Liver (tissue), 9 donors: ENCODE data around the gene FLII. TPM values are rescaled to one million over a fixed set of nuclear protein-coding genes. Genes with fewer than 3 reads are reported as not detected.

ENCODE experiments used
- DNase-seq: peaks from one replicate; pipeline ENCODE4 v3.0.0-alpha.2; 2017; ENCODE audit warnings: low spot score
- H3K27ac ChIP-seq, 2 donors: one replicate each; pipeline ENCODE4 v1.7.0; 2013; ENCODE audit warnings: inconsistent platforms in 2 of 2, low read length in 2 of 2, control low read depth in 1 of 2, low read depth in 1 of 2, mild to moderate bottlenecking in 1 of 2
- H3K27me3 ChIP-seq, 4 donors: one replicate each; pipeline versions ENCODE4 v1.6.1 to v1.7.0; 2013; ENCODE audit warnings: low read length in 3 of 4, inconsistent platforms in 1 of 4, mild to moderate bottlenecking in 1 of 4, moderate library complexity in 1 of 4; ENCODE audit not compliant: control insufficient read depth in 4 of 4, insufficient read depth in 4 of 4
- H3K36me3 ChIP-seq, 4 donors: one replicate each; pipeline versions ENCODE4 v1.6.1 to v1.7.0; 2013; ENCODE audit warnings: low read length in 3 of 4, mild to moderate bottlenecking in 3 of 4, low read depth in 1 of 4, moderate library complexity in 1 of 4; ENCODE audit not compliant: control insufficient read depth in 4 of 4, insufficient read depth in 3 of 4
- H3K4me1 ChIP-seq, 4 donors: one replicate each; pipeline versions ENCODE4 v1.6.1 to v1.7.0; 2013; ENCODE audit warnings: low read length in 3 of 4, mild to moderate bottlenecking in 3 of 4, moderate library complexity in 1 of 4; ENCODE audit not compliant: control insufficient read depth in 4 of 4, insufficient read depth in 4 of 4
- H3K4me3 ChIP-seq, 3 donors: one replicate each; pipeline versions ENCODE4 v1.6.1 to v1.7.0; 2013; ENCODE audit warnings: low read length in 3 of 3, control low read depth in 1 of 3, low read depth in 1 of 3, mild to moderate bottlenecking in 1 of 3
- H3K9ac ChIP-seq, 2 donors: one replicate each; pipeline ENCODE4 v1.7.0; 2013; ENCODE audit warnings: low read length in 2 of 2, mild to moderate bottlenecking in 2 of 2, moderate library complexity in 2 of 2, control low read depth in 1 of 2, low read depth in 1 of 2
- H3K9me3 ChIP-seq, 4 donors: one replicate each; pipeline versions ENCODE4 v1.6.1 to v1.7.0; 2013; ENCODE audit warnings: low read length in 3 of 4; ENCODE audit not compliant: control insufficient read depth in 4 of 4
- ATF3 ChIP-seq: IDR thresholded peaks from 2 replicates; pipeline ENCODE4 v1.6.1; 2016; ENCODE audit warnings: antibody characterized with exemption
- FOXA1 ChIP-seq: IDR thresholded peaks from 2 replicates; pipeline ENCODE4 v1.6.1; 2016; ENCODE audit warnings: antibody characterized with exemption
- FOXA2 ChIP-seq: IDR thresholded peaks from 2 replicates; pipeline ENCODE4 v1.6.1; 2016; ENCODE audit warnings: antibody characterized with exemption
- GABPA ChIP-seq, 2 donors: IDR thresholded peaks in 1 of 2; conservative IDR thresholded peaks in 1 of 2; 2 replicates each; pipeline ENCODE4 v1.6.1; 2016; ENCODE audit warnings: antibody characterized with exemption in 2 of 2, mild to moderate bottlenecking in 1 of 2, moderate library complexity in 1 of 2
- NR2F2 ChIP-seq: IDR thresholded peaks from 2 replicates; pipeline ENCODE4 v1.6.1; 2016; ENCODE audit warnings: antibody characterized with exemption
- RAD21 ChIP-seq, 2 donors: IDR thresholded peaks; 2 replicates each; pipeline ENCODE4 v1.6.1; 2016; ENCODE audit warnings: antibody characterized with exemption in 2 of 2, mild to moderate bottlenecking in 2 of 2
- REST ChIP-seq: IDR thresholded peaks from 2 replicates; pipeline ENCODE4 v1.6.1; 2016; ENCODE audit warnings: antibody characterized with exemption, mild to moderate bottlenecking
- RXRA ChIP-seq, 2 donors: IDR thresholded peaks; 2 replicates each; pipeline ENCODE4 v1.6.1; 2017 to 2018; ENCODE audit warnings: antibody characterized with exemption in 2 of 2, mild to moderate bottlenecking in 1 of 2
- SP1 ChIP-seq: IDR thresholded peaks from 2 replicates; pipeline ENCODE4 v1.6.1; 2018; ENCODE audit warnings: antibody characterized with exemption, mild to moderate bottlenecking
- YY1 ChIP-seq: IDR thresholded peaks from 2 replicates; pipeline ENCODE4 v1.6.1; 2016; ENCODE audit warnings: antibody characterized with exemption, mild to moderate bottlenecking
- WGBS: extraction: QIAGEN DNeasy Blood & Tissue Kit; methylation state at CpG from one replicate; pipeline ENCODE4 v1.1.7; 2013; 5-methylcytosine and 5-hydroxymethylcytosine counted together
- polyA plus RNA-seq, 2 donors: library from polyadenylated mRNA; stranded (reverse) in 1 of 2; unstranded in 1 of 2; fragments of 200-250 nt in 1 of 2; fragments of >200 nt in 1 of 2; fragmentation: Nextera tagmentation in 1 of 2; extraction: Ambion mirVana in 1 of 2; gene quantifications; one replicate each; pipeline versions ENCODE4 v1.2.1 to v1.2.3, GENCODE V29; 2013 to 2015
- total RNA-seq, 2 donors: library from RNA; depleted of rRNA; stranded (reverse); fragments of >200 nt; gene quantifications; one replicate each; pipeline ENCODE4 v1.2.3, GENCODE V29; 2014
- donor health status: healthy.
- donor health status: healthy.
- donor health status: healthy.
- donor health status: healthy.
- donor health status: healthy.

FLII gene
- total and polyA plus RNA-seq, 4 donors: 49.3 to 90.9 (median 76.3) TPM

GRCh38 chr17:18247613-18248001 is 10.9 kb downstream of the FLII start:
- H3K27me3 ChIP-seq: no peaks in the 10 kb centered on the region
- no peak overlapping the region for H3K27ac ChIP-seq
- no peaks in the 10 kb centered on the region for H3K9me3 ChIP-seq
- no peak for TF ChIP-seq REST
- no peak for TF ChIP-seq FOXA1
- TF ChIP-seq SP1: no peak
- TF ChIP-seq ATF3: no peak
- peaks cover 0 to 4% (median 1%) of the 10 kb centered on the region in 4 donors for H3K4me1 ChIP-seq
- WGBS: 92% methylated on average over 30 of the region's 30 CpGs
- peaks cover 28 to 60% (median 39%) of the 10 kb centered on the region in 4 donors for H3K36me3 ChIP-seq
- no peak overlapping the region for H3K4me3 ChIP-seq
- H3K9ac ChIP-seq: no peak overlapping the region
- DNase-seq: no peak

- Histone ChIP-seq H3K9me3 (no peaks in the 10 kb centered on the region), H3K36me3 (peaks cover 24 to 55% (median 35%) of the 10 kb centered on the region in 4 donors), H3K4me1 (peaks cover 0 to 4% (median 1%) of the 10 kb centered on the region in 4 donors), H3K9ac (no peak overlapping the region), H3K4me3 (no peak overlapping the region), H3K27ac (no peak overlapping the region), H3K27me3 (no peaks in the 10 kb centered on the region)
- TF ChIP-seq FOXA2 (no peak), NR2F2 (no peak), SP1 (no peak), FOXA1 (no peak), REST (no peak), GABPA (IDR thresholded peaks at IDR 0.05 in 1 of 2, conservative IDR thresholded peaks at IDR 0.05 in 1 of 2) (no peak), RXRA (IDR thresholded peaks at IDR 0.05) (no peak), RAD21 (IDR thresholded peaks at IDR 0.05) (no peak), YY1 (no peak)
- DNase-seq: peak; percentile 61
- 75% methylated on average over 46 of the region's 46 CpGs for WGBS
These were observed 11.5 kb downstream of the FLII start for GRCh38 chr17:18246880-18247612.
